Measurements from ENCODE around the gene HIP1R. TPM values are rescaled to one million over a fixed set of nuclear protein-coding genes. Genes with fewer than 3 reads are reported as not detected.

The HIP1R gene
- polyA plus RNA-seq = 10 to 100 TPM; 23.1 to 32.7 TPM

- peaks cover 0 to 10% of the 10 kb centered on the region in 2 donors for H3K4me1 ChIP-seq (ENCODE audit: control insufficient read depth in 2 of 2, insufficient read depth in 2 of 2, low read length in 1 of 2)
- no peaks in the 10 kb centered on the region for H3K27me3 ChIP-seq (ENCODE audit: control insufficient read depth in 1 of 2, insufficient read depth in 2 of 2, low read length in 2 of 2)
- peaks cover 0 to 1% of the 10 kb centered on the region in 2 donors for H3K9me3 ChIP-seq (ENCODE audit: control insufficient read depth in 2 of 2, insufficient read depth in 1 of 2, low read depth in 1 of 2, low read length in 1 of 2)
- H3K27ac ChIP-seq (ENCODE audit: low read depth in 2 of 2, low read length in 1 of 2) = peak within 1 kb of the TSS; percentile 68 to 85
- no peaks in the 10 kb centered on the region for H3K36me3 ChIP-seq (ENCODE audit: control insufficient read depth in 2 of 2, insufficient read depth in 2 of 2, low read length in 1 of 2)
- WGBS, 2 donors = 0 to 1% methylated on average over 49 to 85 of the region's 85 CpGs
- H3K4me3 ChIP-seq (ENCODE audit: low read depth in 1 of 2, low read length in 2 of 2) = peak within 1 kb of the TSS; percentile 72 to 87
Observed at GRCh38 chr12:122834921-122835749, at the start of gene HIP1R. Gene HIP1R, plus strand, starts transcription at chr12:122835457. Its CDS starts 94 bp downstream, at chr12:122835551.

- Histone ChIP-seq H3K27ac (ENCODE audit: low read depth in 2 of 2, low read length in 1 of 2) (no peak overlapping the region), H3K27me3 (ENCODE audit: control insufficient read depth in 1 of 2, insufficient read depth in 2 of 2, low read length in 2 of 2) (no peaks in the 10 kb centered on the region), H3K4me3 (ENCODE audit: low read depth in 1 of 2, low read length in 2 of 2) (no peak overlapping the region), H3K9me3 (ENCODE audit: control insufficient read depth in 2 of 2, insufficient read depth in 1 of 2, low read depth in 1 of 2, low read length in 1 of 2) (no peaks in the 10 kb centered on the region), H3K36me3 (ENCODE audit: control insufficient read depth in 2 of 2, insufficient read depth in 2 of 2, low read length in 1 of 2) (no peaks in the 10 kb centered on the region), H3K4me1 (ENCODE audit: control insufficient read depth in 2 of 2, insufficient read depth in 2 of 2, low read length in 1 of 2) (no peaks in the 10 kb centered on the region)
- WGBS, 2 donors = 83 to 85% methylated on average over 7 of the region's 7 CpGs
Observed at GRCh38 chr12:122785503-122785902, 49.8 kb upstream of the HIP1R start.

- Histone ChIP-seq H3K27me3 (ENCODE audit: control insufficient read depth in 1 of 2, insufficient read depth in 2 of 2, low read length in 2 of 2) (no peaks in the 10 kb centered on the region), H3K27ac (ENCODE audit: low read depth in 2 of 2, low read length in 1 of 2) (no peak overlapping the region), H3K9me3 (ENCODE audit: control insufficient read depth in 2 of 2, insufficient read depth in 1 of 2, low read depth in 1 of 2, low read length in 1 of 2) (no peaks in the 10 kb centered on the region), H3K4me1 (ENCODE audit: control insufficient read depth in 2 of 2, insufficient read depth in 2 of 2, low read length in 1 of 2) (no peaks in the 10 kb centered on the region), H3K36me3 (ENCODE audit: control insufficient read depth in 2 of 2, insufficient read depth in 2 of 2, low read length in 1 of 2) (no peaks in the 10 kb centered on the region), H3K4me3 (ENCODE audit: low read depth in 1 of 2, low read length in 2 of 2) (no peak overlapping the region)
- WGBS, 2 donors = 54 to 68% methylated on average over 4 of the region's 4 CpGs
Observed at GRCh38 chr12:122788387-122788786, 46.9 kb upstream of the HIP1R start.

GRCh38 chr12:122789637-122790036, 45.6 kb upstream of the HIP1R start:
- no peaks in the 10 kb centered on the region for H3K27me3 ChIP-seq (ENCODE audit: control insufficient read depth in 1 of 2, insufficient read depth in 2 of 2, low read length in 2 of 2)
- no peak overlapping the region for H3K4me3 ChIP-seq (ENCODE audit: low read depth in 1 of 2, low read length in 2 of 2)
- H3K36me3 ChIP-seq (ENCODE audit: control insufficient read depth in 2 of 2, insufficient read depth in 2 of 2, low read length in 1 of 2) = no peaks in the 10 kb centered on the region
- WGBS, 2 donors = 82 to 88% methylated on average over 5 of the region's 5 CpGs
- no peaks in the 10 kb centered on the region for H3K9me3 ChIP-seq (ENCODE audit: control insufficient read depth in 2 of 2, insufficient read depth in 1 of 2, low read depth in 1 of 2, low read length in 1 of 2)
- no peaks in the 10 kb centered on the region for H3K4me1 ChIP-seq (ENCODE audit: control insufficient read depth in 2 of 2, insufficient read depth in 2 of 2, low read length in 1 of 2)
- H3K27ac ChIP-seq (ENCODE audit: low read depth in 2 of 2, low read length in 1 of 2) = no peak overlapping the region

- Histone ChIP-seq H3K4me3 (ENCODE audit: low read depth in 1 of 2, low read length in 2 of 2) (no peak overlapping the region), H3K27ac (ENCODE audit: low read depth in 2 of 2, low read length in 1 of 2) (no peak overlapping the region), H3K4me1 (ENCODE audit: control insufficient read depth in 2 of 2, insufficient read depth in 2 of 2, low read length in 1 of 2) (no peaks in the 10 kb centered on the region), H3K36me3 (ENCODE audit: control insufficient read depth in 2 of 2, insufficient read depth in 2 of 2, low read length in 1 of 2) (no peaks in the 10 kb centered on the region), H3K9me3 (ENCODE audit: control insufficient read depth in 2 of 2, insufficient read depth in 1 of 2, low read depth in 1 of 2, low read length in 1 of 2) (no peaks in the 10 kb centered on the region), H3K27me3 (ENCODE audit: control insufficient read depth in 1 of 2, insufficient read depth in 2 of 2, low read length in 2 of 2) (no peaks in the 10 kb centered on the region)
- WGBS, 2 donors = 56 to 70% methylated on average over 5 of the region's 5 CpGs
Observed at GRCh38 chr12:122790393-122791075, 44.7 kb upstream of the HIP1R start.

- Histone ChIP-seq H3K4me3 (ENCODE audit: low read depth in 1 of 2, low read length in 2 of 2) (no peak overlapping the region), H3K36me3 (ENCODE audit: control insufficient read depth in 2 of 2, insufficient read depth in 2 of 2, low read length in 1 of 2) (no peaks in the 10 kb centered on the region), H3K4me1 (ENCODE audit: control insufficient read depth in 2 of 2, insufficient read depth in 2 of 2, low read length in 1 of 2) (no peaks in the 10 kb centered on the region), H3K27ac (ENCODE audit: low read depth in 2 of 2, low read length in 1 of 2) (no peak overlapping the region), H3K9me3 (ENCODE audit: control insufficient read depth in 2 of 2, insufficient read depth in 1 of 2, low read depth in 1 of 2, low read length in 1 of 2) (no peaks in the 10 kb centered on the region), H3K27me3 (ENCODE audit: control insufficient read depth in 1 of 2, insufficient read depth in 2 of 2, low read length in 2 of 2) (no peaks in the 10 kb centered on the region)
- 14 to 16% methylated on average over 10 of the region's 10 CpGs for whole genome bisulfite sequencing, 2 donors
Observed at GRCh38 chr12:122793685-122794106, 41.6 kb upstream of the HIP1R start.

GRCh38 chr12:122795807-122796206, 39.5 kb upstream of the HIP1R start:
- 56 to 66% methylated on average over 4 of the region's 4 CpGs for WGBS, 2 donors
- H3K4me3 ChIP-seq (ENCODE audit: low read depth in 1 of 2, low read length in 2 of 2) = no peak overlapping the region
- no peaks in the 10 kb centered on the region for H3K9me3 ChIP-seq (ENCODE audit: control insufficient read depth in 2 of 2, insufficient read depth in 1 of 2, low read depth in 1 of 2, low read length in 1 of 2)
- no peak overlapping the region for H3K27ac ChIP-seq (ENCODE audit: low read depth in 2 of 2, low read length in 1 of 2)
- H3K27me3 ChIP-seq (ENCODE audit: control insufficient read depth in 1 of 2, insufficient read depth in 2 of 2, low read length in 2 of 2) = no peaks in the 10 kb centered on the region
- no peaks in the 10 kb centered on the region for H3K36me3 ChIP-seq (ENCODE audit: control insufficient read depth in 2 of 2, insufficient read depth in 2 of 2, low read length in 1 of 2)
- H3K4me1 ChIP-seq (ENCODE audit: control insufficient read depth in 2 of 2, insufficient read depth in 2 of 2, low read length in 1 of 2) = no peaks in the 10 kb centered on the region

GRCh38 chr12:122799641-122800243, 35.5 kb upstream of the HIP1R start:
- no peak overlapping the region for H3K4me3 ChIP-seq (ENCODE audit: low read depth in 1 of 2, low read length in 2 of 2)
- H3K27me3 ChIP-seq (ENCODE audit: control insufficient read depth in 1 of 2, insufficient read depth in 2 of 2, low read length in 2 of 2) = no peaks in the 10 kb centered on the region
- no peaks in the 10 kb centered on the region for H3K9me3 ChIP-seq (ENCODE audit: control insufficient read depth in 2 of 2, insufficient read depth in 1 of 2, low read depth in 1 of 2, low read length in 1 of 2)
- H3K36me3 ChIP-seq (ENCODE audit: control insufficient read depth in 2 of 2, insufficient read depth in 2 of 2, low read length in 1 of 2) = no peaks in the 10 kb centered on the region
- no peaks in the 10 kb centered on the region for H3K4me1 ChIP-seq (ENCODE audit: control insufficient read depth in 2 of 2, insufficient read depth in 2 of 2, low read length in 1 of 2)
- H3K27ac ChIP-seq (ENCODE audit: low read depth in 2 of 2, low read length in 1 of 2) = no peak overlapping the region
- WGBS, 2 donors = 90% methylated on average over 13 of the region's 13 CpGs

- H3K27me3 ChIP-seq (ENCODE audit: control insufficient read depth in 1 of 2, insufficient read depth in 2 of 2, low read length in 2 of 2) = no peaks in the 10 kb centered on the region
- no peaks in the 10 kb centered on the region for H3K9me3 ChIP-seq (ENCODE audit: control insufficient read depth in 2 of 2, insufficient read depth in 1 of 2, low read depth in 1 of 2, low read length in 1 of 2)
- H3K4me1 ChIP-seq (ENCODE audit: control insufficient read depth in 2 of 2, insufficient read depth in 2 of 2, low read length in 1 of 2) = no peaks in the 10 kb centered on the region
- no peak overlapping the region for H3K4me3 ChIP-seq (ENCODE audit: low read depth in 1 of 2, low read length in 2 of 2)
- WGBS, 2 donors = 62 to 74% methylated on average over 7 of the region's 7 CpGs
- H3K27ac ChIP-seq (ENCODE audit: low read depth in 2 of 2, low read length in 1 of 2) = no peak overlapping the region
- H3K36me3 ChIP-seq (ENCODE audit: control insufficient read depth in 2 of 2, insufficient read depth in 2 of 2, low read length in 1 of 2) = no peaks in the 10 kb centered on the region
Observed at GRCh38 chr12:122803937-122804336, 31.3 kb upstream of the HIP1R start.

Measured in esophagus (tissue), 2 donors.